ENCODE measurements around the gene LIMS2.

Gene LIMS2

DNA sequence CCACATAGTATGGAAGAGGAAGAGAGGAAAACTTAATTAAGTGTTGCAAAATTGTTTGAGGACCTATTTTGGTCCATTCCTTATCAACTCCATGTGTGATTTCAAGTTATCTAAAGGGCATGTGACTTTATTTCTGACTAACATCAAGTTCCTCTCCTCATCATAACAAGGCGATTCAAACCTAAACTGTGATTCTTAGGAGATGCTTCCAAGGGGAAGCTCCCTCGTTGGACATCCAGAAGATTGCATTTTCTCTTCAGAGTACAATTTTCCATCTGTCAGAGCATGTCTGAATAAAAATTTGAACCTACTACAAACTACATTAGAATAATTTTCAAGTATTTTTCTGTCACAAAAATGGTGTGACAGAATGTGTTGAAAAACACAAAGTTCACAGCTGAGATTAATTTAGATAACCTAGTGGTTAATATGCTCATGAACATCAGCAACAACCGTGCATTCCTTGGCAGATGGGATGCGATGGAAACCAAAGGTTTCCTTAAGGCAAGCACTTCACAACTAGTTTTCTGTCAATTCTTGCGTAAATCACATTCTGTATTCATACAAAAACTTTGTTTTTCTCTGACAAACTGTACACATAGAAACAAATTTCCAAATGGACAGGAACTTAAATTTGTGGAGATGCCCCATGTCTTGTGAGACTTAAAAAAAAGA lies 30.2 kb upstream of the LIMS2 start:
- no peak for TF ChIP-seq CTCF (IDR thresholded peaks at IDR 0.05; ENCODE audit: insufficient read depth, low read depth, low read length, missing control alignments)

GRCh38 chr2:127704641-127705390 lies 29.5 kb upstream of the LIMS2 start:
- TF ChIP-seq CTCF (IDR thresholded peaks at IDR 0.05; ENCODE audit: insufficient read depth, low read depth, low read length, missing control alignments): no peak
- no peak for DNase-seq (ENCODE audit: low read depth)
- H3K4me3 ChIP-seq (ENCODE audit: low read depth, low read length): no peak overlapping the region

More for the DNA sequence above, 30.2 kb upstream of the LIMS2 start:
- no peak for DNase-seq (ENCODE audit: low read depth)
- no peak overlapping the region for H3K4me3 ChIP-seq (ENCODE audit: low read depth, low read length)

GRCh38 chr2:127703282-127703681 lies 28.0 kb upstream of the LIMS2 start:
- no peak overlapping the region; the same call in 1 of the 2 replicates for H3K4me3 ChIP-seq (ENCODE audit: low read depth, low read length)
- TF ChIP-seq CTCF (IDR thresholded peaks at IDR 0.05; ENCODE audit: insufficient read depth, low read depth, low read length, missing control alignments): no peak
- no peak for DNase-seq (ENCODE audit: low read depth)

- TF ChIP-seq CTCF (IDR thresholded peaks at IDR 0.05; ENCODE audit: insufficient read depth, low read depth, low read length, missing control alignments): no peak
- DNase-seq (ENCODE audit: low read depth): no peak
- peak overlapping the region; percentile 73 for H3K4me3 ChIP-seq (ENCODE audit: low read depth, low read length)
Observed at GRCh38 chr2:127702395-127703009, 27.2 kb upstream of the LIMS2 start.

DNA sequence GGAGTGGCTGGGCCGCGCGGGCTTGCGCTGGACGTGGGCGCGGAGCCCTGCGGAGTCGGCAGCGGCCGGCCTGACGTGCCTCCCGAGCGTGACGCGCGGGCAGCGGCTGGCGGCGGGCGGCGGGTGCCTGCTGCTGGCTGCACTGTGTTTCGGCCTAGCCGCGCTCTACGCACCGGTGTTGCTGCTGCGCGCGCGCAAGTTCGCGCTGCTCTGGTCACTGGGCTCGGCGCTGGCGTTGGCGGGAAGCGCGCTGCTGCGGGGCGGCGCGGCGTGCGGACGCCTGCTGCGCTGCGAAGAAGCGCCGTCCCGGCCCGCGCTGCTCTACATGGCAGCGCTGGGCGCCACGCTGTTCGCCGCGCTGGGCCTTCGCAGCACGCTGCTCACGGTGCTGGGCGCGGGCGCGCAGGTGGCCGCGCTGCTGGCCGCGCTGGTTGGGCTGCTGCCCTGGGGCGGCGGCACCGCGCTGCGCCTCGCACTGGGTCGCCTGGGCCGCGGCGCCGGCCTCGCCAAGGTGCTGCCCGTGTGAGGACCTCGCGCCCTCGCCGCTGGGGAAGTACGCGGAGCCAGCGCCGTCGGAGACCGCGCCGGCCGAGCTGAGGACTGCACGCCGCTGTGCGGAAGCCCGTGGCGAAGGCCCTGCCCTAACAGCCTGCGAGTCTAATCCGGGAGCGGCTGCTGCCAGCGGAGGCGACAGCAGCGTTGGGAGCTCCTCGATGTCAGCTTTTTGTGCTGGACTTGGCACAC lies 26.5 kb upstream of the LIMS2 start:
- DNase-seq (ENCODE audit: low read depth): peak; percentile 93
- peak overlapping the region; percentile 73 for H3K4me3 ChIP-seq (ENCODE audit: low read depth, low read length)
- peak; percentile 18 for TF ChIP-seq CTCF (IDR thresholded peaks at IDR 0.05; ENCODE audit: insufficient read depth, low read depth, low read length, missing control alignments)

DNA sequence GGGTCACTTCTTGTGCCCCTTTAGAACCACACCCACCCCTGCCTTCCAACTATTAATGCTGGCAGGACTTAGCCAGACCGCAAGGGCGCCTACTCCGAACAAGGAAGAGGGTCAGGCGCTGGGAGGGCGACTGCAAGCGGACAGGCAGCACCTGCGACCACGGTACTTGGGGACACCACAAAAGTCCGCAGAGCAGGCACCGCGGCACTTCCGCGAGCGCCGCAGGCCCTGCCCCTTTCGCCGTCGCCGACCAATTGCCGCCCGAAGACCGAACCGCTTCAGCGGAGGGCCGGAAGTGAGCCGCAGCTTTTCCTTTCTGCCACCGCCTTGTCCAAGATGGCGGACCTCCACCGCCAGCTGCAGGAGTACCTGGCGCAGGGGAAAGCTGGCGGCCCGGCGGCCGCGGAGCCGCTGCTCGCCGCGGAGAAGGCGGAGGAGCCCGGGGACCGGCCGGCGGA lies 25.9 kb upstream of the LIMS2 start, which contains the start of gene SFT2D3:
Gene SFT2D3, plus strand, starts transcription at position 305 of the 458 bp plus-strand sequence. Its CDS starts 32 bp downstream, at position 337.
- H3K4me3 ChIP-seq (ENCODE audit: low read depth, low read length): peak within 1 kb of the TSS; percentile 73
- TF ChIP-seq CTCF (IDR thresholded peaks at IDR 0.05; ENCODE audit: insufficient read depth, low read depth, low read length, missing control alignments): no peak
- peak; percentile 98 for DNase-seq (ENCODE audit: low read depth)
